ENCODE data around the gene MRPL53.

DNA sequence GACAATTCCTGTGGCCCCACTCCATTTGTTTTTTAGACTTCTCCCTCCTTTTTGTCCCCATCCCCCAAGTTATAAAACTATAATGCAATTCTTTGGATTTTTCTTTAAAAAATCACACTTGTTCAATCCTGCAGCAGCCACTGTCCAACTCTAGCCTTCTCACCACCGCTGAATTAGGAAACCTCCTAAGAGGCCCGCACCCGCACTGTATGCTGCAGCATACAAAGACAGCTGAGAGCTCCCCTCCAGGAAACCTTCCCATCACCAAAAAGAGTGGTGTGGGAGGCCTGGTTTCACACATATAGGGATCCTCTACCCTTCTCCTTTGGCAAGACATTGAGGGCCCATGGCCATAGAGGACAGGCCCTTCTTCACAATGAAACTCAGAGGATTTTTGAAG is 32.1 kb upstream of the MRPL53 start:
- no peak for TF ChIP-seq GABPA (IDR thresholded peaks at IDR 0.05; ENCODE audit: borderline replicate concordance, insufficient read depth, low read length)
- TF ChIP-seq, protein P1, sequence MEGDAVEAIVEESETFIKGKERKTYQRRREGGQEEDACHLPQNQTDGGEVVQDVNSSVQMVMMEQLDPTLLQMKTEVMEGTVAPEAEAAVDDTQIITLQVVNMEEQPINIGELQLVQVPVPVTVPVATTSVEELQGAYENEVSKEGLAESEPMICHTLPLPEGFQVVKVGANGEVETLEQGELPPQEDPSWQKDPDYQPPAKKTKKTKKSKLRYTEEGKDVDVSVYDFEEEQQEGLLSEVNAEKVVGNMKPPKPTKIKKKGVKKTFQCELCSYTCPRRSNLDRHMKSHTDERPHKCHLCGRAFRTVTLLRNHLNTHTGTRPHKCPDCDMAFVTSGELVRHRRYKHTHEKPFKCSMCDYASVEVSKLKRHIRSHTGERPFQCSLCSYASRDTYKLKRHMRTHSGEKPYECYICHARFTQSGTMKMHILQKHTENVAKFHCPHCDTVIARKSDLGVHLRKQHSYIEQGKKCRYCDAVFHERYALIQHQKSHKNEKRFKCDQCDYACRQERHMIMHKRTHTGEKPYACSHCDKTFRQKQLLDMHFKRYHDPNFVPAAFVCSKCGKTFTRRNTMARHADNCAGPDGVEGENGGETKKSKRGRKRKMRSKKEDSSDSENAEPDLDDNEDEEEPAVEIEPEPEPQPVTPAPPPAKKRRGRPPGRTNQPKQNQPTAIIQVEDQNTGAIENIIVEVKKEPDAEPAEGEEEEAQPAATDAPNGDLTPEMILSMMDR (IDR thresholded peaks at IDR 0.05; ENCODE audit: control extremely low read depth in 1 of 3, insufficient read depth in 1 of 3, low read depth in 1 of 3, low read length in 3 of 3), result no peak
- TF ChIP-seq, protein P2, sequence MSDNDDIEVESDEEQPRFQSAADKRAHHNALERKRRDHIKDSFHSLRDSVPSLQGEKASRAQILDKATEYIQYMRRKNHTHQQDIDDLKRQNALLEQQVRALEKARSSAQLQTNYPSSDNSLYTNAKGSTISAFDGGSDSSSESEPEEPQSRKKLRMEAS (IDR thresholded peaks at IDR 0.05), result no peak
- no peak for TF ChIP-seq SUZ12 (IDR thresholded peaks at IDR 0.05; ENCODE audit: low read length)
- TF ChIP-seq POLR2A (IDR thresholded peaks at IDR 0.05; ENCODE audit: control extremely low read depth in 1 of 2, low read depth in 2 of 2, low read length in 2 of 2), result no peak
- TF ChIP-seq SAP30 (IDR thresholded peaks at IDR 0.05; ENCODE audit: insufficient read depth, insufficient replicate concordance, low read length), result no peak
- TF ChIP-seq BACH1 (IDR thresholded peaks at IDR 0.05; ENCODE audit: low read length), result no peak
- no peak for TF ChIP-seq HDAC2 (IDR thresholded peaks at IDR 0.05; ENCODE audit: borderline replicate concordance in 1 of 2, low read depth in 2 of 2, low read length in 2 of 2)
- TF ChIP-seq MAFK (IDR thresholded peaks at IDR 0.05; ENCODE audit: low read depth, low read length), result no peak
- no peak for TF ChIP-seq EP300 (IDR thresholded peaks at IDR 0.05; ENCODE audit: borderline replicate concordance in 1 of 2, low read depth in 2 of 2, low read length in 2 of 2)
- TF ChIP-seq RXRA (IDR thresholded peaks at IDR 0.05; ENCODE audit: insufficient read depth, low read depth, low read length), result no peak
- TF ChIP-seq EZH2 (IDR thresholded peaks at IDR 0.05; ENCODE audit: low read depth, low read length, severe bottlenecking), result no peak
- TF ChIP-seq TAF1 (IDR thresholded peaks at IDR 0.05; ENCODE audit: low read depth, low read length), result no peak
- no peak for TF ChIP-seq CBX5 (IDR thresholded peaks at IDR 0.05; ENCODE audit: low read depth, low read length)
